Liver (tissue), 9 donors: ENCODE results near the gene MCCC1. TPM values are rescaled to one million over a fixed set of nuclear protein-coding genes. Genes with fewer than 3 reads are reported as not detected.

Source experiments
- DNase-seq: peaks from one replicate; pipeline ENCODE4 v3.0.0-alpha.2; 2017; ENCODE audit warnings: low spot score
- H3K27ac ChIP-seq, 2 donors: one replicate each; pipeline ENCODE4 v1.7.0; 2013; ENCODE audit warnings: inconsistent platforms in 2 of 2, low read length in 2 of 2, control low read depth in 1 of 2, low read depth in 1 of 2, mild to moderate bottlenecking in 1 of 2
- H3K27me3 ChIP-seq, 4 donors: one replicate each; pipeline versions ENCODE4 v1.6.1 to v1.7.0; 2013; ENCODE audit warnings: low read length in 3 of 4, inconsistent platforms in 1 of 4, mild to moderate bottlenecking in 1 of 4, moderate library complexity in 1 of 4; ENCODE audit not compliant: control insufficient read depth in 4 of 4, insufficient read depth in 4 of 4
- H3K36me3 ChIP-seq, 4 donors: one replicate each; pipeline versions ENCODE4 v1.6.1 to v1.7.0; 2013; ENCODE audit warnings: low read length in 3 of 4, mild to moderate bottlenecking in 3 of 4, low read depth in 1 of 4, moderate library complexity in 1 of 4; ENCODE audit not compliant: control insufficient read depth in 4 of 4, insufficient read depth in 3 of 4
- H3K4me1 ChIP-seq, 4 donors: one replicate each; pipeline versions ENCODE4 v1.6.1 to v1.7.0; 2013; ENCODE audit warnings: low read length in 3 of 4, mild to moderate bottlenecking in 3 of 4, moderate library complexity in 1 of 4; ENCODE audit not compliant: control insufficient read depth in 4 of 4, insufficient read depth in 4 of 4
- H3K4me3 ChIP-seq, 3 donors: one replicate each; pipeline versions ENCODE4 v1.6.1 to v1.7.0; 2013; ENCODE audit warnings: low read length in 3 of 3, control low read depth in 1 of 3, low read depth in 1 of 3, mild to moderate bottlenecking in 1 of 3
- H3K9ac ChIP-seq, 2 donors: one replicate each; pipeline ENCODE4 v1.7.0; 2013; ENCODE audit warnings: low read length in 2 of 2, mild to moderate bottlenecking in 2 of 2, moderate library complexity in 2 of 2, control low read depth in 1 of 2, low read depth in 1 of 2
- H3K9me3 ChIP-seq, 4 donors: one replicate each; pipeline versions ENCODE4 v1.6.1 to v1.7.0; 2013; ENCODE audit warnings: low read length in 3 of 4; ENCODE audit not compliant: control insufficient read depth in 4 of 4
- EGR1 ChIP-seq, 2 donors: IDR thresholded peaks; 2 replicates each; pipeline ENCODE4 v1.6.1; 2016 to 2018; ENCODE audit warnings: antibody characterized with exemption in 2 of 2, low read depth in 2 of 2
- FOXA1 ChIP-seq: IDR thresholded peaks from 2 replicates; pipeline ENCODE4 v1.6.1; 2016; ENCODE audit warnings: antibody characterized with exemption
- FOXA2 ChIP-seq: IDR thresholded peaks from 2 replicates; pipeline ENCODE4 v1.6.1; 2016; ENCODE audit warnings: antibody characterized with exemption
- GABPA ChIP-seq, 2 donors: IDR thresholded peaks in 1 of 2; conservative IDR thresholded peaks in 1 of 2; 2 replicates each; pipeline ENCODE4 v1.6.1; 2016; ENCODE audit warnings: antibody characterized with exemption in 2 of 2, mild to moderate bottlenecking in 1 of 2, moderate library complexity in 1 of 2
- HNF4A ChIP-seq, 2 donors: conservative IDR thresholded peaks; 2 replicates each; pipeline ENCODE4 v1.6.1; 2016; ENCODE audit warnings: antibody characterized with exemption in 2 of 2, mild to moderate bottlenecking in 2 of 2
- HNF4G ChIP-seq: IDR thresholded peaks from 2 replicates; pipeline ENCODE4 v1.6.1; 2016; ENCODE audit warnings: antibody characterized with exemption
- JUND ChIP-seq, 2 donors: IDR thresholded peaks; 2 replicates each; pipeline ENCODE4 v1.6.1; 2016; ENCODE audit warnings: antibody characterized with exemption in 2 of 2
- NR2F2 ChIP-seq: IDR thresholded peaks from 2 replicates; pipeline ENCODE4 v1.6.1; 2016; ENCODE audit warnings: antibody characterized with exemption
- RAD21 ChIP-seq, 2 donors: IDR thresholded peaks; 2 replicates each; pipeline ENCODE4 v1.6.1; 2016; ENCODE audit warnings: antibody characterized with exemption in 2 of 2, mild to moderate bottlenecking in 2 of 2
- RXRA ChIP-seq, 2 donors: IDR thresholded peaks; 2 replicates each; pipeline ENCODE4 v1.6.1; 2017 to 2018; ENCODE audit warnings: antibody characterized with exemption in 2 of 2, mild to moderate bottlenecking in 1 of 2
- SP1 ChIP-seq: IDR thresholded peaks from 2 replicates; pipeline ENCODE4 v1.6.1; 2018; ENCODE audit warnings: antibody characterized with exemption, mild to moderate bottlenecking
- TAF1 ChIP-seq: conservative IDR thresholded peaks from 2 replicates; pipeline ENCODE4 v1.6.1; 2016; ENCODE audit warnings: antibody characterized with exemption, mild to moderate bottlenecking
- YY1 ChIP-seq: IDR thresholded peaks from 2 replicates; pipeline ENCODE4 v1.6.1; 2016; ENCODE audit warnings: antibody characterized with exemption, mild to moderate bottlenecking
- WGBS: extraction: QIAGEN DNeasy Blood & Tissue Kit; methylation state at CpG from one replicate; pipeline ENCODE4 v1.1.7; 2013; 5-methylcytosine and 5-hydroxymethylcytosine counted together
- polyA plus RNA-seq, 2 donors: library from polyadenylated mRNA; stranded (reverse) in 1 of 2; unstranded in 1 of 2; fragments of 200-250 nt in 1 of 2; fragments of >200 nt in 1 of 2; fragmentation: Nextera tagmentation in 1 of 2; extraction: Ambion mirVana in 1 of 2; gene quantifications; one replicate each; pipeline versions ENCODE4 v1.2.1 to v1.2.3, GENCODE V29; 2013 to 2015
- total RNA-seq, 2 donors: library from RNA; depleted of rRNA; stranded (reverse); fragments of >200 nt; gene quantifications; one replicate each; pipeline ENCODE4 v1.2.3, GENCODE V29; 2014
- TF ChIP-seq, protein P1 (sequence below): fragments of 150-350 bp; IDR thresholded peaks from 2 replicates; pipeline ENCODE4 v1.5.1; 2017; ENCODE audit warnings: improper control_type of control experiment, low read depth, low read length; ENCODE audit not compliant: missing input control
- TF ChIP-seq, protein P2 (sequence below): IDR thresholded peaks from 2 replicates; pipeline ENCODE4 v1.6.1; 2016; ENCODE audit warnings: antibody characterized with exemption
- TF ChIP-seq, protein P3 (sequence below): IDR thresholded peaks from 2 replicates; pipeline ENCODE4 v1.6.1; 2016; ENCODE audit warnings: antibody characterized with exemption, mild to moderate bottlenecking
- TF ChIP-seq, protein P4 (sequence below): IDR thresholded peaks from 2 replicates; pipeline ENCODE4 v1.6.1; 2016; ENCODE audit warnings: antibody characterized with exemption
- donor health status: healthy.
- donor health status: healthy.
- donor health status: healthy.
- donor health status: healthy.
- donor health status: healthy.

MCCC1 gene
- total and polyA plus RNA-seq, 4 donors, result 23.4 to 40.0 (median 34.5) TPM

DNA sequence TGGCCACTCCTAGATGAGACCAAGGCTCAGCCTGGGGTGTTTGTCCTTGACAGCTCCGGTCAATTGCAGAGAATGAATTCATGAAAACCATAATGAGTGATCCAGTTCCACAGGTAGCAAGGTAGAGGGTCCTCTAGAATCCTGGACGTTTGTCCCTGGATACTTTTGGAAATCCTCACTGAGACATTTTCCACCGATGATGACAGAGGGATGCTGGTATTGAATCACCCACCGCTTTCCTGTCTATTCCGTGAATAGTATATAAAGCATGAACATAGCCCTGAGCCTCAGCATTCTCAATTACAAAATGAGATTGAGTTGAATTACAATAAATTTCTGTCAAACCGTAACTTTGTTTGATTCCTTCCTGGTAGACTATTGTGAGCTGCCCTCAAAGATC lies 113.3 kb downstream of the MCCC1 start:
- no peak for DNase-seq
- TF ChIP-seq FOXA1 (no peak), RXRA (IDR thresholded peaks at IDR 0.05) (no peak), YY1 (no peak), FOXA2 (no peak), JUND (IDR thresholded peaks at IDR 0.05) (no peak), TAF1 (no peak), HNF4G (no peak), NR2F2 (no peak), HNF4A (conservative IDR thresholded peaks at IDR 0.05) (no peak), SP1 (no peak), EGR1 (IDR thresholded peaks at IDR 0.05; ENCODE audit: low read depth in 2 of 2) (no peak)
- TF ChIP-seq, protein P1, sequence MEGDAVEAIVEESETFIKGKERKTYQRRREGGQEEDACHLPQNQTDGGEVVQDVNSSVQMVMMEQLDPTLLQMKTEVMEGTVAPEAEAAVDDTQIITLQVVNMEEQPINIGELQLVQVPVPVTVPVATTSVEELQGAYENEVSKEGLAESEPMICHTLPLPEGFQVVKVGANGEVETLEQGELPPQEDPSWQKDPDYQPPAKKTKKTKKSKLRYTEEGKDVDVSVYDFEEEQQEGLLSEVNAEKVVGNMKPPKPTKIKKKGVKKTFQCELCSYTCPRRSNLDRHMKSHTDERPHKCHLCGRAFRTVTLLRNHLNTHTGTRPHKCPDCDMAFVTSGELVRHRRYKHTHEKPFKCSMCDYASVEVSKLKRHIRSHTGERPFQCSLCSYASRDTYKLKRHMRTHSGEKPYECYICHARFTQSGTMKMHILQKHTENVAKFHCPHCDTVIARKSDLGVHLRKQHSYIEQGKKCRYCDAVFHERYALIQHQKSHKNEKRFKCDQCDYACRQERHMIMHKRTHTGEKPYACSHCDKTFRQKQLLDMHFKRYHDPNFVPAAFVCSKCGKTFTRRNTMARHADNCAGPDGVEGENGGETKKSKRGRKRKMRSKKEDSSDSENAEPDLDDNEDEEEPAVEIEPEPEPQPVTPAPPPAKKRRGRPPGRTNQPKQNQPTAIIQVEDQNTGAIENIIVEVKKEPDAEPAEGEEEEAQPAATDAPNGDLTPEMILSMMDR, result no peak
- TF ChIP-seq, protein P2, sequence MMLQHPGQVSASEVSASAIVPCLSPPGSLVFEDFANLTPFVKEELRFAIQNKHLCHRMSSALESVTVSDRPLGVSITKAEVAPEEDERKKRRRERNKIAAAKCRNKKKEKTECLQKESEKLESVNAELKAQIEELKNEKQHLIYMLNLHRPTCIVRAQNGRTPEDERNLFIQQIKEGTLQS, result no peak
- TF ChIP-seq, protein P3, sequence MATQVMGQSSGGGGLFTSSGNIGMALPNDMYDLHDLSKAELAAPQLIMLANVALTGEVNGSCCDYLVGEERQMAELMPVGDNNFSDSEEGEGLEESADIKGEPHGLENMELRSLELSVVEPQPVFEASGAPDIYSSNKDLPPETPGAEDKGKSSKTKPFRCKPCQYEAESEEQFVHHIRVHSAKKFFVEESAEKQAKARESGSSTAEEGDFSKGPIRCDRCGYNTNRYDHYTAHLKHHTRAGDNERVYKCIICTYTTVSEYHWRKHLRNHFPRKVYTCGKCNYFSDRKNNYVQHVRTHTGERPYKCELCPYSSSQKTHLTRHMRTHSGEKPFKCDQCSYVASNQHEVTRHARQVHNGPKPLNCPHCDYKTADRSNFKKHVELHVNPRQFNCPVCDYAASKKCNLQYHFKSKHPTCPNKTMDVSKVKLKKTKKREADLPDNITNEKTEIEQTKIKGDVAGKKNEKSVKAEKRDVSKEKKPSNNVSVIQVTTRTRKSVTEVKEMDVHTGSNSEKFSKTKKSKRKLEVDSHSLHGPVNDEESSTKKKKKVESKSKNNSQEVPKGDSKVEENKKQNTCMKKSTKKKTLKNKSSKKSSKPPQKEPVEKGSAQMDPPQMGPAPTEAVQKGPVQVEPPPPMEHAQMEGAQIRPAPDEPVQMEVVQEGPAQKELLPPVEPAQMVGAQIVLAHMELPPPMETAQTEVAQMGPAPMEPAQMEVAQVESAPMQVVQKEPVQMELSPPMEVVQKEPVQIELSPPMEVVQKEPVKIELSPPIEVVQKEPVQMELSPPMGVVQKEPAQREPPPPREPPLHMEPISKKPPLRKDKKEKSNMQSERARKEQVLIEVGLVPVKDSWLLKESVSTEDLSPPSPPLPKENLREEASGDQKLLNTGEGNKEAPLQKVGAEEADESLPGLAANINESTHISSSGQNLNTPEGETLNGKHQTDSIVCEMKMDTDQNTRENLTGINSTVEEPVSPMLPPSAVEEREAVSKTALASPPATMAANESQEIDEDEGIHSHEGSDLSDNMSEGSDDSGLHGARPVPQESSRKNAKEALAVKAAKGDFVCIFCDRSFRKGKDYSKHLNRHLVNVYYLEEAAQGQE, result no peak
- no peak overlapping the region for H3K9ac ChIP-seq
- no peaks in the 10 kb centered on the region for H3K27me3 ChIP-seq
- H3K9me3 ChIP-seq, result no peaks in the 10 kb centered on the region
- H3K4me1 ChIP-seq, result peaks cover 0 to 15% (median 11%) of the 10 kb centered on the region in 4 donors
- no peak overlapping the region for H3K27ac ChIP-seq
- WGBS, result 92% methylated on average over 6 of the region's 6 CpGs
- H3K36me3 ChIP-seq, result no peaks in the 10 kb centered on the region
- no peak overlapping the region for H3K4me3 ChIP-seq

DNA sequence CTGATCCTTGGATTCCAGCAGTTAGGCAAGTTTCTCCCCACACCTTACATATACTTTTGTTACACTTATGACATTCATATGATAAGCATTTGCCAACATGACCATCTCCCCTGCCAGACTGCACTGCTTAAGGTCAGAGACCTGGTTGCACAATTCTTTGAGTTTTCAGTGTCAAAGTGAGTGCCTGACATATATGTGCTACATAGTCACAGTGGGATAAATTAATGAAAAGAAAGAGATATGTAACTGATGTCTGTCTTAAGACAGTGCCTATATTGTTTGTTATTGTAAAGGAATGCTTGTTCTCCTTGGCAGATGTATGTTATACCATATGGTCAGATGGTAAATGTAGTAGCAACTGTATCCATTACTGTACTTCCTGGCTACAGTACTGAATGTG lies 115.4 kb downstream of the MCCC1 start:
- Histone ChIP-seq H3K27ac (no peak overlapping the region), H3K9ac (no peak overlapping the region), H3K4me3 (no peak overlapping the region), H3K27me3 (no peaks in the 10 kb centered on the region), H3K36me3 (no peaks in the 10 kb centered on the region), H3K9me3 (no peaks in the 10 kb centered on the region), H3K4me1 (peaks cover 0 to 24% (median 20%) of the 10 kb centered on the region in 4 donors)
- TF ChIP-seq, protein P1, result no peak
- TF ChIP-seq RAD21 (IDR thresholded peaks at IDR 0.05) (peak in 1 of 2 donors; percentile 41), SP1 (peak; percentile 30), RXRA (IDR thresholded peaks at IDR 0.05) (peak; percentile 63 to 70), EGR1 (IDR thresholded peaks at IDR 0.05; ENCODE audit: low read depth in 2 of 2) (no peak), FOXA2 (peak; percentile 17), HNF4A (conservative IDR thresholded peaks at IDR 0.05) (peak; percentile 60 to 63), GABPA (IDR thresholded peaks at IDR 0.05 in 1 of 2, conservative IDR thresholded peaks at IDR 0.05 in 1 of 2) (no peak)
- TF ChIP-seq, protein P4, sequence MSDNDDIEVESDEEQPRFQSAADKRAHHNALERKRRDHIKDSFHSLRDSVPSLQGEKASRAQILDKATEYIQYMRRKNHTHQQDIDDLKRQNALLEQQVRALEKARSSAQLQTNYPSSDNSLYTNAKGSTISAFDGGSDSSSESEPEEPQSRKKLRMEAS, result peak; percentile 46
- no peak for DNase-seq
